ENCODE results near the gene PACC1.
"Not testable (repeated sequence)": the region's sequence is repeated elsewhere in the genome, so short reads cannot be mapped to it uniquely, and the experiment has no call there.

Gene PACC1

GRCh38 chr1:212326541-212326940 is 88.1 kb downstream of the PACC1 start:
- peaks cover 16% of the 10 kb centered on the region for H3K36me3 Mint-ChIP-seq (ENCODE audit: low read depth)
- TF ChIP-seq CTCF (IDR thresholded peaks at IDR 0.05; ENCODE audit: unreplicated experiment in 3 of 3), result no peak
- no peak overlapping the region for H3K4me3 Mint-ChIP-seq
- H3K27ac Mint-ChIP-seq, result no peak overlapping the region
- no peaks in the 10 kb centered on the region for H3K4me1 Mint-ChIP-seq
- peaks cover 2% of the 10 kb centered on the region for H3K9me3 Mint-ChIP-seq
- H3K27me3 Mint-ChIP-seq (ENCODE audit: low read depth), result no peaks in the 10 kb centered on the region

GRCh38 chr1:212323066-212323465 is 91.6 kb downstream of the PACC1 start:
- no peak for TF ChIP-seq CTCF (IDR thresholded peaks at IDR 0.05; ENCODE audit: unreplicated experiment in 3 of 3)
- peaks cover 8% of the 10 kb centered on the region for H3K9me3 Mint-ChIP-seq
- H3K4me3 Mint-ChIP-seq, result no peak overlapping the region
- H3K36me3 Mint-ChIP-seq (ENCODE audit: low read depth), result peaks cover 17% of the 10 kb centered on the region
- H3K4me1 Mint-ChIP-seq, result no peaks in the 10 kb centered on the region
- no peaks in the 10 kb centered on the region for H3K27me3 Mint-ChIP-seq (ENCODE audit: low read depth)
- no peak overlapping the region for H3K27ac Mint-ChIP-seq

- not testable (repeated sequence) for H3K27ac Mint-ChIP-seq; H3K4me3 Mint-ChIP-seq; H3K4me1 Mint-ChIP-seq; H3K9me3 Mint-ChIP-seq; H3K27me3 Mint-ChIP-seq (ENCODE audit: low read depth)
- H3K36me3 Mint-ChIP-seq (ENCODE audit: low read depth), result peaks cover 17% of the 10 kb centered on the region
Measured at GRCh38 chr1:212321031-212321430, 93.7 kb downstream of the PACC1 start.

GRCh38 chr1:212317916-212318315 is 96.8 kb downstream of the PACC1 start:
- Mint-ChIP-seq H3K4me1 (no peaks in the 10 kb centered on the region), H3K27me3 (ENCODE audit: low read depth) (no peaks in the 10 kb centered on the region), H3K27ac (no peak overlapping the region), H3K9me3 (peaks cover 8% of the 10 kb centered on the region), H3K4me3 (no peak overlapping the region), H3K36me3 (ENCODE audit: low read depth) (peaks cover 15% of the 10 kb centered on the region)
- TF ChIP-seq CTCF (IDR thresholded peaks at IDR 0.05; ENCODE audit: unreplicated experiment in 3 of 3), result no peak

GRCh38 chr1:212315907-212316306 is 98.8 kb downstream of the PACC1 start:
- no peak for TF ChIP-seq CTCF (IDR thresholded peaks at IDR 0.05; ENCODE audit: unreplicated experiment in 3 of 3)
- Mint-ChIP-seq H3K4me1 (no peaks in the 10 kb centered on the region), H3K9me3 (peaks cover 13% of the 10 kb centered on the region), H3K27me3 (ENCODE audit: low read depth) (no peaks in the 10 kb centered on the region), H3K4me3 (no peak overlapping the region), H3K36me3 (ENCODE audit: low read depth) (peaks cover 15% of the 10 kb centered on the region), H3K27ac (no peak overlapping the region)

- Mint-ChIP-seq H3K9me3 (peaks cover 13% of the 10 kb centered on the region), H3K27me3 (ENCODE audit: low read depth) (no peaks in the 10 kb centered on the region), H3K27ac (no peak overlapping the region), H3K36me3 (ENCODE audit: low read depth) (peaks cover 18% of the 10 kb centered on the region), H3K4me1 (no peaks in the 10 kb centered on the region), H3K4me3 (no peak overlapping the region)
- TF ChIP-seq CTCF (IDR thresholded peaks at IDR 0.05; ENCODE audit: unreplicated experiment in 3 of 3), result no peak
Measured at GRCh38 chr1:212315184-212315583, 99.5 kb downstream of the PACC1 start.

Measured in nephron (organoid).